SK-N-MC (cell line): ENCODE measurements around the gene CAMKMT.

Experiments used
- DNase-seq: peaks from one replicate; pipeline ENCODE4 v3.0.0-alpha.2; 2011; ENCODE audit warnings: low read depth, low spot score
- H3K27ac ChIP-seq: fragments of 200-600 bp; sonication (generic); 2 replicates; pipeline ENCODE4 v1.5.1; 2016; ENCODE audit warnings: mixed run types
- H3K36me3 ChIP-seq: fragments of 200-600 bp; sonication (generic); 2 replicates; pipeline ENCODE4 v1.6.1; 2017; ENCODE audit warnings: antibody characterized with exemption, low read length, mixed read lengths; ENCODE audit not compliant: insufficient read depth
- H3K4me3 ChIP-seq: fragments of 200-600 bp; sonication (generic); 2 replicates; pipeline ENCODE4 v1.5.1; 2016
- H3K9ac ChIP-seq: fragments of 200-600 bp; sonication (generic); 2 replicates; pipeline ENCODE4 v1.8.0; 2017; ENCODE audit warnings: mixed run types, mixed read lengths; ENCODE audit not compliant: insufficient read length
- H3K9me3 ChIP-seq: fragments of 200-600 bp; sonication (generic); 2 replicates; pipeline ENCODE4 v1.6.1; 2017; ENCODE audit warnings: low read depth, mild to moderate bottlenecking, antibody characterized with exemption, low read length, moderate library complexity, mixed read lengths
- EZH2 ChIP-seq: fragments of 200-600 bp; sonication (generic); IDR thresholded peaks from one replicate; pipeline ENCODE4 v1.6.1; 2017; ENCODE audit warnings: antibody characterized with exemption
- FOXP2 ChIP-seq: optimal IDR thresholded peaks from 2 replicates; pipeline ENCODE3; 2011; ENCODE audit warnings: mild to moderate bottlenecking, moderate library complexity; ENCODE audit not compliant: insufficient read depth; ENCODE audit errors: extremely low read length, control extremely low read depth
- POLR2AphosphoS5 ChIP-seq: IDR thresholded peaks from 2 replicates; pipeline ENCODE4 v1.6.1; 2012; ENCODE audit warnings: mild to moderate bottlenecking, low read depth, low read length, borderline replicate concordance

Gene CAMKMT

DNA sequence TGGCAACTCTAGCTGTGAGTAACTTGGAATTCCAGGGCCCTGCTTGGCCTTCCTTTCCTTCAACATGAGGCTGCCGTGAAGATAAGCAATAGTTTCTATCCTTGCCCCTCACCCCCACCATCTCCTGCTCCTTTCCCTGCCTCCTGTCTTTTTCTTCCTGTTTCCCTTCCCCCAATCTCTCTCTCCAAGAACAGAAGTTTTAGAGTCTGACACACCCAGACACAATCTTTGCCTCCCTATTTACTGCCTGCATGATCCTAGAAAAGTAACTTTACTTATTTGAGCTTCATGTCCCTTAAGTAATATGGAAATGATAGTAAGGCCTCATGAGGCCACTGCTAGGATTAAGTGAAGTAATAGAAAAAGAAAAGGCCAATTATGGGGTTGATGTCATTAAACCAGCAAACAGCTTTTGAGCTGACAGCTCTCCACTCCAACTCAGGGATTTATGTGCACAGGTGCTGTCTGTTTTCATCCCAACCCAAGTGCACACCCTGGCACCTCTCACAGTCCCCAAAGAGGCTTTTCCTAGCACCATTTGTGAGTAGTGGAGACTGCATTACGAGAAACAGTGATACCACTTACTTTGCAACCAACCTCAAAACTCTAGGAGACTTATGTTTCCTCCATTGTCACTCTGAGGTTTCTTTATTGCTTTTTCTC is 456.1 kb downstream of the CAMKMT start:
- no peaks in the 10 kb centered on the region for H3K36me3 ChIP-seq
- no peak overlapping the region for H3K27ac ChIP-seq
- TF ChIP-seq EZH2: no peak
- TF ChIP-seq POLR2AphosphoS5: no peak
- no peak for TF ChIP-seq FOXP2
- no peaks in the 10 kb centered on the region for H3K9me3 ChIP-seq
- no peak overlapping the region for H3K9ac ChIP-seq
- DNase-seq: no peak
- no peak overlapping the region for H3K4me3 ChIP-seq

DNA sequence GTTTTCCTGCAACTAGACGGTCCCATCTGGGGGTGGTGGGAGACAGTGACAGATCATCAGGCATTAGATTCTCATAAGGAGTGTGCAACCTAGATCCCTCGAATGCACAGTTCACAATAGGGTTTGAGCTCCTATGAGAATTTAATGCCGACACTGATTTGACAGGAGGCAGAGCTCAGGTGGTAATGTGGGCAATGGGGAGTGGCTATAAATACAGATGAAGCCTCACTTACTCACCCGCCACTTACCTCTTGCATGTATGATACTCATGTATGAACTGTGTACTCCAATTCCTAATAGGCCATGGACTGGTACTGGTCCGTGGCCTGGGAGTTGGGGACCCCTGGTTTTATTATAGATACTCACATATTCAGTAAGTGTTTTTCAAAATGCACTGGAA is 457.3 kb downstream of the CAMKMT start:
- TF ChIP-seq EZH2 (no peak), POLR2AphosphoS5 (no peak), FOXP2 (no peak)
- H3K4me3 ChIP-seq: no peak overlapping the region
- no peaks in the 10 kb centered on the region for H3K36me3 ChIP-seq
- H3K9me3 ChIP-seq: no peaks in the 10 kb centered on the region
- no peak overlapping the region for H3K9ac ChIP-seq
- no peak overlapping the region for H3K27ac ChIP-seq
- DNase-seq: no peak

GRCh38 chr2:44821500-44821899 is 459.8 kb downstream of the CAMKMT start:
- no peak for DNase-seq
- H3K27ac ChIP-seq: no peak overlapping the region
- no peaks in the 10 kb centered on the region for H3K9me3 ChIP-seq
- H3K4me3 ChIP-seq: no peak overlapping the region
- H3K36me3 ChIP-seq: no peaks in the 10 kb centered on the region
- TF ChIP-seq POLR2AphosphoS5 (no peak), FOXP2 (no peak), EZH2 (no peak)
- H3K9ac ChIP-seq: no peak overlapping the region

GRCh38 chr2:44822174-44822573 is 460.4 kb downstream of the CAMKMT start:
- no peak for DNase-seq
- Histone ChIP-seq H3K36me3 (no peaks in the 10 kb centered on the region), H3K4me3 (no peak overlapping the region), H3K9ac (no peak overlapping the region), H3K27ac (no peak overlapping the region), H3K9me3 (no peaks in the 10 kb centered on the region)
- TF ChIP-seq POLR2AphosphoS5 (no peak), FOXP2 (no peak), EZH2 (no peak)
